GM10248 (cell line): ENCODE data around the gene MYO15B.

Experiments
- CTCF ChIA-PET: fragments of 300-600 bp; sonication (Branson Sonifier 250); formaldehyde crosslinking; extraction: SDS; loops from one replicate; lab custom pipeline; 2021; ENCODE audit warnings: antibody characterized with exemption; lab: Yijun Ruan, JAX
- POLR2A ChIA-PET: fragments of 350-650 bp; sonication (Branson Sonifier 250); formaldehyde crosslinking; extraction: SDS; loops from one replicate; lab custom pipeline; 2020; ENCODE audit warnings: antibody characterized with exemption; lab: Yijun Ruan, JAX
- DNase-seq: peaks from one replicate; pipeline ENCODE4 v3.0.0; 2012; ENCODE audit errors: extremely low spot score
- CTCF ChIP-seq: IDR thresholded peaks from 2 replicates; pipeline ENCODE4 v1.5.1; 2012; ENCODE audit warnings: mild to moderate bottlenecking, low read depth; ENCODE audit errors: extremely low read depth, missing control alignments, control extremely low read depth

The MYO15B gene

GRCh38 chr17:75666959-75667790, 79.6 kb downstream of the MYO15B start, which contains the start of the genes RECQL5 and SAP30BP:
Gene RECQL5 (minus strand): TSS chr17:75667154. CDS start chr17:75666557, 597 bp downstream.
Gene SAP30BP (plus strand): TSS chr17:75667338. CDS start chr17:75667373, 35 bp downstream.
- CTCF ChIA-PET = interaction anchor here (0.6 to 3.9 kb wide), 13 partner anchors 8 to 86 kb away, joined by 3 to 23 read pairs (median 5); partner anchors contain the start of gene SMIM5

GRCh38 chr17:75667825-75668224, 80.2 kb downstream of the MYO15B start:
- DNase-seq = no peak
- POLR2A ChIA-PET = no interaction called here
- CTCF ChIA-PET = interaction anchor here (1.2 to 3.9 kb wide), 6 partner anchors 14 to 85 kb away, joined by 3 to 23 read pairs (median 14); partner anchors contain the start of gene SMIM5

More at GRCh38 chr17:75666959-75667790, 79.6 kb downstream of the MYO15B start, which contains the start of the genes RECQL5 and SAP30BP:
- POLR2A ChIA-PET = no interaction called here
- no peak for TF ChIP-seq CTCF
- DNase-seq = peak; percentile 94

GRCh38 chr17:75668489-75668888, 80.9 kb downstream of the MYO15B start:
- DNase-seq = no peak
- POLR2A ChIA-PET = no interaction called here
- CTCF ChIA-PET = interaction anchor here (1.2 to 3.9 kb wide), 4 partner anchors 13 to 85 kb away, joined by 3 to 23 read pairs (median 18); partner anchors contain the start of gene SMIM5
- TF ChIP-seq CTCF = no peak

More at GRCh38 chr17:75667825-75668224, 80.2 kb downstream of the MYO15B start:
- TF ChIP-seq CTCF = no peak

DNA sequence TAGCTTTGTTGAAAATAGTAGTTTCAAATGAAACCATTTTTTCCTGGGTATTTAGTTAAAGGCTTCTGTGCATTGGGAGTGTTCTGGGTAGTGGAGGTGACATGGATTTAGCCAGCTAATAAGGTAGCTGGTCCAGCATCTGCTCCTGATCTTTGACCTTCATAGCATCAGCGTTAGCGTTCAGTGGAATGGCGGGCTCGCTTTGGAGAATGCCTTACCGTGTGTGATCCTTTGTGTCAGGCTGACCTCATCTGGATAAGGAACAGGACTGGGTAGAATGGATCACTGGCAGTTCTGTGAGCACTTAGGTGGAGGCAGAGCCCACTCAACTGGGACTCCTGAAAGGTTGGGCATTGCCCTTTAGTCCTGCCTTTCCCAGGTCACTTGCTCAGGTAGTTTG, 83.3 kb downstream of the MYO15B start:
- DNase-seq = no peak
- no peak for TF ChIP-seq CTCF
- CTCF ChIA-PET = interaction anchor here (1.0 to 27.0 kb wide), 5 partner anchors 10 to 79 kb away, joined by 3 to 424 read pairs (median 8); partner anchors contain the start of gene SMIM5
- POLR2A ChIA-PET = no interaction called here

DNA sequence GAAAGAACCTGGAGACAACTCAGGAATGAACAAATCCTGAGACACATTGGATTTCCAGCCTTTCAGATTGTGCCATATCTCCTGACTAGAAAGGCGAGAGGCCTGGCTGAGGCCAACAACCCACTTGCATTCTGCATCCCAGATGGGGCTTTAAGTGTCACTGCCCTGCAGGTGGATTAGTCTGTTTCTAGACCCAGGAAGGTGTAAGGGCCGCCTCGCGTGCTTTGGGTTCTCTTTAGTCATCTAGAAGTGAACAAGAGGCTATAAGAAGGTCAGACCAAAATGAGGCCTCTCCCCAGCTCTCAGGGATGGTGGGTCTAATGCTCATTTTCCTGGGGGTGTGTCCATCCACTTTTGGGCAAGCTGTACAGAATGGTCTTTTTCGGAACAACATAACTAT, 84.4 kb downstream of the MYO15B start:
- no peak for TF ChIP-seq CTCF
- DNase-seq = no peak
- POLR2A ChIA-PET = interaction anchor here (1.2 kb wide), 1 partner anchor 108 kb away, joined by 4 read pairs; a partner anchor contains a TSS
- CTCF ChIA-PET = interaction anchor here (1.0 to 27.0 kb wide), 5 partner anchors 10 to 78 kb away, joined by 3 to 424 read pairs (median 8); partner anchors contain the start of gene SMIM5

DNA sequence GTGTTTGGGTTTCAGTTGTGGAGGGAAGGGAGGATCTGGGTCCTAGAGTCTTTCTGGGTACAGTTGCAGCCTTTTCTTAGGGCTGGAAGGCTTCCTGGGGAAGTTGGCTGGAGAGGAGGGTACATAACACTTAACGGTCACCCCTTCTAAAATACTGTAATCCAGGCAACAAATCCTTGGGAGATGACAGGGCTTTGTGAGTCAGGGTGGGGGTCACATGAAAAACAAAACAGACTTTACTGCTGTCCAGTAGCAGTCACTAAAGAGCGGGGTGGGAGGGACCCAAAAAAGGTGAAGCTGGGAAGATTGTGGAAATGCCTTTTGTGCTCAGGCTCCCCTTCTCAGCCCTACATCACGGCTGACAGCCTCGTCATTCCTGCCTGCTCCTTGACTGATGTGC, 85.9 kb downstream of the MYO15B start:
- no peak for TF ChIP-seq CTCF
- CTCF ChIA-PET = interaction anchor here (1.1 to 27.0 kb wide), 8 partner anchors 15 to 77 kb away, joined by 4 to 424 read pairs (median 10); partner anchors contain the start of gene SMIM5
- POLR2A ChIA-PET = interaction anchor here (1.2 kb wide), 1 partner anchor 106 kb away, joined by 4 read pairs; a partner anchor contains a TSS
- DNase-seq = no peak
